GM19395 (cell line): Measurements from ENCODE around the gene TRUB2.
"Not testable (repeated sequence)": the region's sequence is repeated elsewhere in the genome, so short reads cannot be mapped to it uniquely, and the experiment has no call there.

Source experiments
- ATAC-seq: cut with Tn5 transposase; IDR thresholded peaks from one replicate; pipeline ENCODE4 v1.9.1; 2021; ENCODE audit warnings: mild to moderate bottlenecking, moderate library complexity; ENCODE audit not compliant: unreplicated experiment

The TRUB2 gene

GRCh38 chr9:128341435-128341849, 19.2 kb upstream of the TRUB2 start:
- no peak for ATAC-seq

- ATAC-seq = peak; percentile 20
Observed at GRCh38 chr9:128340691-128341434, 18.6 kb upstream of the TRUB2 start.

- peak; percentile 78 for ATAC-seq
Observed at GRCh38 chr9:128339761-128340690, 17.8 kb upstream of the TRUB2 start, which contains the start of gene SLC27A4. SLC27A4 (plus strand) TSS chr9:128340527; CDS start chr9:128343133, 2,606 bp downstream.

- not testable (repeated sequence) for ATAC-seq
Observed at GRCh38 chr9:128338852-128339614, 16.8 kb upstream of the TRUB2 start.

- no peak for ATAC-seq
Observed at GRCh38 chr9:128337936-128338335, 15.7 kb upstream of the TRUB2 start.

- ATAC-seq = no peak
Observed at GRCh38 chr9:128335914-128336313, 13.7 kb upstream of the TRUB2 start.

GRCh38 chr9:128335161-128335560, 12.9 kb upstream of the TRUB2 start:
- no peak for ATAC-seq

- no peak for ATAC-seq
Observed at GRCh38 chr9:128333451-128333869, 11.2 kb upstream of the TRUB2 start.

- ATAC-seq = no peak
Observed at GRCh38 chr9:128325629-128326028, 3.4 kb upstream of the TRUB2 start.

- no peak for ATAC-seq
Observed at GRCh38 chr9:128324401-128324800, 2.2 kb upstream of the TRUB2 start.

GRCh38 chr9:128323791-128324190, 1.5 kb upstream of the TRUB2 start:
- no peak for ATAC-seq

GRCh38 chr9:128323212-128323730, 1.0 kb upstream of the TRUB2 start:
- no peak for ATAC-seq

- ATAC-seq = peak; percentile 6
Observed at GRCh38 chr9:128321879-128322403, 306 bp downstream of the TRUB2 start.

GRCh38 chr9:128321343-128321742, 904 bp downstream of the TRUB2 start:
- no peak for ATAC-seq

GRCh38 chr9:128317629-128318028, 4.6 kb downstream of the TRUB2 start:
- no peak for ATAC-seq

- ATAC-seq = no peak
Observed at GRCh38 chr9:128316421-128316820, 5.8 kb downstream of the TRUB2 start.

- ATAC-seq = no peak
Observed at GRCh38 chr9:128314697-128315096, 7.5 kb downstream of the TRUB2 start.

GRCh38 chr9:128310461-128310860, 11.8 kb downstream of the TRUB2 start:
- ATAC-seq = no peak

GRCh38 chr9:128309551-128309950, 12.7 kb downstream of the TRUB2 start:
- no peak for ATAC-seq

- ATAC-seq = no peak
Observed at GRCh38 chr9:128304971-128305288, 17.3 kb downstream of the TRUB2 start.
